GM18526 (cell line): Measurements from ENCODE around the gene FIBCD1.

Experiments
- POLR2A ChIP-seq: IDR thresholded peaks from 3 replicates; pipeline ENCODE4 v1.6.1; 2011; ENCODE audit not compliant: insufficient read length; ENCODE audit errors: extremely low read depth

FIBCD1 gene

GRCh38 chr9:130892477-130893304 lies 46.4 kb downstream of the FIBCD1 start:
- TF ChIP-seq POLR2A, result no peak

- no peak for TF ChIP-seq POLR2A
These were observed 47.2 kb downstream of the FIBCD1 start for GRCh38 chr9:130891688-130892476.

GRCh38 chr9:130890870-130891687 lies 48.0 kb downstream of the FIBCD1 start:
- no peak for TF ChIP-seq POLR2A

- TF ChIP-seq POLR2A, result no peak
These were observed 48.9 kb downstream of the FIBCD1 start for GRCh38 chr9:130890124-130890523.

GRCh38 chr9:130888146-130888885 lies 50.7 kb downstream of the FIBCD1 start:
- TF ChIP-seq POLR2A, result no peak

- no peak for TF ChIP-seq POLR2A
These were observed 51.4 kb downstream of the FIBCD1 start for GRCh38 chr9:130887494-130888144.

- no peak for TF ChIP-seq POLR2A
These were observed 52.1 kb downstream of the FIBCD1 start for GRCh38 chr9:130886981-130887380.

- TF ChIP-seq POLR2A, result no peak
These were observed 53.3 kb downstream of the FIBCD1 start for GRCh38 chr9:130885484-130886375.

- TF ChIP-seq POLR2A, result no peak
These were observed 54.2 kb downstream of the FIBCD1 start for GRCh38 chr9:130884542-130885483.

GRCh38 chr9:130884111-130884531 lies 54.9 kb downstream of the FIBCD1 start:
- no peak for TF ChIP-seq POLR2A

- TF ChIP-seq POLR2A, result no peak
These were observed 55.6 kb downstream of the FIBCD1 start for GRCh38 chr9:130883479-130883878.

- TF ChIP-seq POLR2A, result no peak
These were observed 56.3 kb downstream of the FIBCD1 start for GRCh38 chr9:130882696-130883225.

- TF ChIP-seq POLR2A, result no peak
These were observed 57.5 kb downstream of the FIBCD1 start for GRCh38 chr9:130881516-130881915.
